Right lobe of liver (tissue), 4 donors: Measurements from ENCODE around the gene GLIS1.

Source experiments
- CTCF ChIP-seq, 4 donors: fragments of 200-600 bp in 3 of 4; fragments of 450-650 bp in 1 of 4; IDR thresholded peaks; one replicate each; pipeline versions ENCODE4 v1.5.1 to v1.8.0; 2016 to 2022; ENCODE audit warnings: antibody characterized with exemption in 4 of 4, mild to moderate bottlenecking in 2 of 4
- POLR2A ChIP-seq: fragments of 450-650 bp; IDR thresholded peaks from one replicate; pipeline ENCODE4 v1.6.1; 2017; ENCODE audit warnings: antibody characterized with exemption, mild to moderate bottlenecking
- donor health status: DM: no; HTN: no; CAD: no.
- donor health status: DM: no; HTN: no; CAD: no.
- donor health status: DM: no; HTN: yes; CAD: no.

- TF ChIP-seq CTCF (IDR thresholded peaks at IDR 0.05) = no peak
- no peak for TF ChIP-seq POLR2A
Observed at GRCh38 chr1:53505891-53506290, 233.1 kb downstream of the GLIS1 start.
